Sigmoid colon (tissue), 4 donors: ENCODE results near the gene CFAP20DC.

Source experiments
- CTCF ChIP-seq, 4 experiments: fragments of 450-650 bp in 3 of 4; fragments of 200-600 bp in 1 of 4; IDR thresholded peaks; one replicate each; pipeline ENCODE4 v1.5.1; 2016 to 2019; ENCODE audit warnings: antibody characterized with exemption in 4 of 4, mild to moderate bottlenecking in 3 of 4, moderate library complexity in 2 of 4
- EP300 ChIP-seq, 4 donors: sonication (generic); formaldehyde crosslinking; IDR thresholded peaks; one replicate each; pipeline ENCODE4 v1.6.1; 2017; ENCODE audit warnings: antibody characterized with exemption in 4 of 4
- POLR2AphosphoS5 ChIP-seq, 4 donors: sonication (generic); formaldehyde crosslinking; IDR thresholded peaks; one replicate each; pipeline ENCODE4 v1.6.1; 2017; ENCODE audit warnings: antibody characterized with exemption in 4 of 4

GRCh38 chr3:58991623-58992022 is 58.2 kb downstream of the CFAP20DC start:
- TF ChIP-seq CTCF (IDR thresholded peaks at IDR 0.05) (no peak), EP300 (IDR thresholded peaks at IDR 0.05) (no peak), POLR2AphosphoS5 (IDR thresholded peaks at IDR 0.05) (no peak)
